ENCODE measurements around the gene ATP5F1D.
"Not testable (repeated sequence)": the region's sequence is repeated elsewhere in the genome, so short reads cannot be mapped to it uniquely, and the experiment has no call there.

ATP5F1D gene

GRCh38 chr19:1233115-1233667 is 8.4 kb upstream of the ATP5F1D start:
- no peak for DNase-seq (ENCODE audit: low read depth)

GRCh38 chr19:1234051-1234954 is 7.2 kb upstream of the ATP5F1D start:
- DNase-seq (ENCODE audit: low read depth): no peak

- DNase-seq (ENCODE audit: low read depth): no peak
These were observed 6.6 kb upstream of the ATP5F1D start for GRCh38 chr19:1234955-1235380.

GRCh38 chr19:1235625-1236538 is 5.7 kb upstream of the ATP5F1D start:
- DNase-seq (ENCODE audit: low read depth): no peak

GRCh38 chr19:1236576-1236975 is 5.0 kb upstream of the ATP5F1D start:
- no peak for DNase-seq (ENCODE audit: low read depth)

- no peak for DNase-seq (ENCODE audit: low read depth)
These were observed 4.4 kb upstream of the ATP5F1D start for GRCh38 chr19:1237027-1237659.

GRCh38 chr19:1237754-1238368 is 3.7 kb upstream of the ATP5F1D start, which contains the start of gene CBARP:
CBARP (minus strand) TSS chr19:1238005; CDS start chr19:1236100, 1,905 bp downstream.
- DNase-seq (ENCODE audit: low read depth): no peak

- DNase-seq (ENCODE audit: low read depth): no peak
These were observed 2.9 kb upstream of the ATP5F1D start for GRCh38 chr19:1238369-1239303.

- no peak for DNase-seq (ENCODE audit: low read depth)
These were observed 2.1 kb upstream of the ATP5F1D start for GRCh38 chr19:1239420-1239795.

- DNase-seq (ENCODE audit: low read depth): no peak
These were observed 1.5 kb upstream of the ATP5F1D start for GRCh38 chr19:1239796-1240737.

GRCh38 chr19:1240925-1241324 is 626 bp upstream of the ATP5F1D start:
- no peak for DNase-seq (ENCODE audit: low read depth)

- DNase-seq (ENCODE audit: low read depth): no peak
These were observed 2.5 kb downstream of the ATP5F1D start for GRCh38 chr19:1243768-1244692.

GRCh38 chr19:1244693-1245451 is 3.3 kb downstream of the ATP5F1D start:
- DNase-seq (ENCODE audit: low read depth): no peak

- no peak for DNase-seq (ENCODE audit: low read depth)
These were observed 4.1 kb downstream of the ATP5F1D start for GRCh38 chr19:1245494-1246264.

GRCh38 chr19:1246265-1247087 is 4.9 kb downstream of the ATP5F1D start:
- not testable (repeated sequence) for DNase-seq (ENCODE audit: low read depth)

GRCh38 chr19:1247748-1248138 is 6.2 kb downstream of the ATP5F1D start:
- no peak for DNase-seq (ENCODE audit: low read depth)
